Effector CD8-positive, alpha-beta T cell (primary cell): Measurements from ENCODE around the gene DIS3L2.

Source experiments
- DNase-seq: peaks from one replicate; lab custom pipeline; 2025; lab: John Stamatoyannopoulos, UW

The DIS3L2 gene

DNA sequence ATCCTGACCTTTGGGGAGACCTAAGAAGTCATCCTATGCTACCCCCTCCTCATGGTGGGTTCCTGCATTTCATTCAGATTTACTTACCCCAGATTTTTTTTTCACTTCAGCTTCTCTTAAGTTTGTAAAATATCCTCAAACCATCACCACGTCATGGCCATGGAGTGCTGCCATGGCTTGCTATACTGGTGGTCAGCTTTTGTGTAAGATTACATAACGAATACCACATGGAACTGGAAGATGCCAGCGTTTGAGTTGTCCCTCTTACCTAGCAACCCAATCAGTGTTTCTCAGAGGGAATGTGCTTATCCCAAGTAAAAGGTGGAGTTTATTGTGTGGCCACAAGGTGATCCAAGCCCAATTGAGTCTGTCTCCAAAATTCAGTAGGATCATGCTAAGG lies 268.4 kb downstream of the DIS3L2 start:
- no peak for DNase-seq

DNA sequence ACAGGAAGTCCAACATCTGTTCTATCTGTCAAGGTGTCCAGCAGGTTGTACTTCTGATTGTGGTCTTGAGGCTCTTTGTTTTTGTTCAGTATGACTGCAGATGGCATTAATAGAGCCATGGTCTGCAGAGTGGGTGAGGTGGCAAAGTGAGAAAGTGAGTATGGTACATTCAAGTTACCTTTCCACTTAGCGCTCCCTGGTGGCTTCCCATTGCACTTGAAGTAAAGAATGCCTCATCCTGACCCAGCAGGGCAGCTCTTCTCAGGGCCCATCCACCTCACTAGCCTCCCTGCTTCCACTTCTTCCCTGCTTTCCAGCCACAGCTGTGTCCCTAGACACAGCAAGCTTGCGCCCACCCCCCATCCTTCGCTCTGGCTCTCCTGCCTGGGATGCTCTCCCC lies 269.0 kb downstream of the DIS3L2 start:
- no peak for DNase-seq

DNA sequence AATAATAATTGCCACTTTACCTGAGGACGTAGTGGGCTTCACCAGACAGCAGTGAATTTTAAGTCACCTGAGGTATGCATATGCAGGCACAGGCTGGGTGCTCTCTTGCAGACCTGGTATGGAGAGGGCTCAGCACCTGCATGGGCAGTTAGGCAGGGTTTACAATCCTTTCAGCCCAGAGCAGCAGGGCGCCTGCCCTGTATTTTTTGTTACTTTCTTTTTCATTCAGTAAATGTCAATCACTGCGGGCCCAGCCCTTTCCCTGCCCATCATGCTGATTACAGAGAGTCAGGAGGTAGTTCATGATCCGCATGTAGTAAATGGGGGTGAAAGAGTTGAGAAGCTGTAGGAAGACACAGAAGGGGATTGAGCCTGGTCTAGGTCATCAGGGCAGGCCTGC lies 270.0 kb downstream of the DIS3L2 start:
- DNase-seq: no peak

DNA sequence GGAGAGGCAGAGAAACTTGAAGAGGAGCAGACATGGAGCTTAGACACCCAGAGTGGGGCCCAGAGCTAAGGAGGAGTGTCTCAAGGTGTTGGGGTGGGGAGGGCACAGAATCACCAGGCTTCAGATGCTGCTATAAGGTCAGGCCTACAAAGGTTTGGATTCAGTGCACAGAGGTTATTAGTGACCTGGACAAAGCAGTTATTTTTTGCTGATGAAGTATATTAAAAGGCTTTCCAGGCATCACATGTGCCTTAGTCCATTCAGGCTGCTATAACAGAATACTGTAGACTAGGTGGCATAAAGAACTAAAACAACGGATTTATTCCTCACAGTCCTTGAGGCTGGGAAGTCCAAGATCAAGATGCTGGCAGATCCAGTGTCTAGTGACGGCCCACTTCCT lies 271.4 kb downstream of the DIS3L2 start:
- DNase-seq: no peak

DNA sequence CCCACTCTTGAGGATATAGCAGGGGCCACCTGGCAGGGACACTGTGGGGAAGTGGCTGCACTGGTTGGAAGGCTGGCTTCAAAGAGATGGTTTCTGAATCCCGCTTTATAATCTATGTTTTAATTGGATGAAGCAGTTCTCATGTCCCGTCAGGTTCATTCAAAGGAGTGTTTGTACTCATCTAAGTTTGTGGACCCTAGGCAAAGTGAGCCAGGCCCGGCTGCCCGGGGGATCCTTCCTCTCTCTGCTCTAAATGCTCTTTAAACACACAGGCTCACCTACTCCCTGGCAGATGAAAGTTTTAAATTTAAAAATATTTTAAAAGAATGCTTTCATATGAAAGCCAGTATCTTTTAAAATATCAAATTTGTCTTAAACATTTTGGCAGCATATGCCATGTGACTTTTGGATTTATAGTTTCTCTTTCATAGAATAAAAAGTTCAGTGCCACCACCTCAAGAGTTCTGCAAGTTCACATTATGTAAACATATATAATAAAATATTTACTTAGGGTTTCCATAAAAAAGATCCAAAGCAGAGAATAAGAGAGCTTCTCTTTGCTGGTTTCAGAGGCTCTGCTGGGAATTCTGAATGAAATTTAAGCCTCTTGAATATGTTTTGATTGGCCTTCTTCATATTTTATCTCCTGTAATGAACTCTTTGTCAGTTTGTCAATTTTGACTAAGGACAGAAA lies 273.6 kb downstream of the DIS3L2 start:
- DNase-seq: no peak

DNA sequence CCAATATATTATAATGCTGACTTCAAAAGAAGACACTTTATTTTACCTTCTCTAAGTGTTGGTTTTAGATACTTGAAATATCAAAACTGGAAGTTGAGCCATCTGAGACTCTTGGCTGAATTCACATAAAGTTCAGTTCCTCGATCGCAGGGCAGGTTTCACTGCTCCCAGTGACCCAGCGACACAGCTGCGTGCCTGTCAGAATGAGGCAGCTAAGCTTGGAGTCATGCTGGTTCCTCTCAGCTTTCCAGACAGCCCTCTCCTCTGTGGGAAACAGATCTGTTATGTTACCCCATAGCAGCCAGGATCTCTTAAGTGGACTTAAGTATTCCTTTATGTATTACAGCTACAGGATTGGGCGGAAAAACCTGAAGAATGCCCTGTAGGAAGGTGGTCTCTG lies 274.2 kb downstream of the DIS3L2 start:
- DNase-seq: no peak

DNA sequence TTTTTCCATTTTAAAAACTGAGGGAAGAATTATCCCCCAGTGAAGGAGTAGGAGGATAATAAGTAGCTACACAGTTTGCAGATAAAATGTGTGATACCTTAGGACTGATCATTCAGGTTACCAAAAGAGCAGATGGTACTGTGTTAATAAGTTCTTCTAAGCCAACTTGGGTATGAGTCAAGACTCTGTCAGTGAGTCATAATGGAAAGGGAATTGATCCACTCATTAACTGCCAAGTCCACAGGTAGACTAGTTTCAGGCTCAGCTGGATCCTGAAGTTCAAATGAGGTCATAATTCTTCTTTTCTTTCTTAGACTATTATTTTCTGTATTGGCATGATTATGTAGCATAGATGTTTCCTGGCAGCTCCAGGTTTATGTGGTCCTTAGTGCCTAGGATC lies 274.7 kb downstream of the DIS3L2 start:
- no peak for DNase-seq

DNA sequence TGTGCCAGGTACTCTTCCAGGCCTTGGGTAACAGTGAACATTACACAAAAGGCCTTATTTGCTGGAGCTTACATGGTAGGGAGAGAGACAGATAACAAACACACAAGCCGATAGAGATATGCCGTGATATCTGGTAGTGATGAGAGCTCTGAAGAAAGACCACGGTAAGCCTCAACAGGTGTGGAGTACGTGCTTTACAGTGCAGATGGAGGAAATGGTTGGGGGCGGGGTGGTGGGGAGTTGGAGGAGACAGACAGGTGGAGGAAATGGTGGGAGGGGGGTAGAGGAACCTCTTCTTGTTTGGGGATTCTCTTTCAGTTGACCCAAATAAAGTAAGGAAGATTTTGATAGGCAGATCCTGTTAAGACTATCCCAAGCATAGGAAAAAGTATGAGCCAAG lies 276.0 kb downstream of the DIS3L2 start:
- no peak for DNase-seq

DNA sequence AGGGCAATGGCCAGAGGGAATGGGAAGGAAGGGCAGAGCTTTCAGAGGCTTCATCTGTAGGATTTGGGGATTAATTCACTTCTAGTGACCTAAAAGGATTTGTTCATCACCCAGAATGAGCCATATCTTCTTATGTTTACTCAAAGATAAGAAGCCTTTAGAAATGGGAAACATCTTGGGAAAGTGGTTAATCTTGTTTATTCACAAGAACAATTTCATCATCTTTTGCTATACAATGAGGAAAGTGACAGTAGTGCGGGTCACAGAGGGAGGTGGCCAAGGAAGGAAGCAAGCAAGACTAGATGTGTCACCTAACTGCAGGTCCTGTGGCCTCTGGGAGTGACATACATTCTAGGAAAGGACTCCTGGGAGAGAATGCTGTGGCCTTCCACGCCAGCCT lies 276.6 kb downstream of the DIS3L2 start:
- DNase-seq: no peak

DNA sequence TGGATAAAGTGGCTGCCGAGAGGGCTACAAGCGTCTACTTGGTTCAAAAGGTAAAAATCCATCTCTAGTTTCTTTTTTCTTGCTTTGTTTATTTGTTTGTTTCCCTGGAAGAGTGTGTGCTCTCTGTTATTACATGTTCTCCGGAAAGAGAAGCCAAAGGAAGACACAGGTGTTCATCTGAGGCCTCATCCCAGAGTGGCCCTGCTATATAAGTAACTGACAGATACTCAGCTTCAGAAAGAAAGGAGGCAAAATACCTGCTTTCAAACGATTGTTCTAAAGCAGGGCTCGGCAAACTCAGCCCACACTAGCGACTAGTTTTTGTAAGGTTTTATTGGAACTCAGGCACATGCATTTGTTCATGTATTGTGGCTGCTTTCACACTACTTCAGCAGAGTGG lies 277.1 kb downstream of the DIS3L2 start:
- DNase-seq: no peak

DNA sequence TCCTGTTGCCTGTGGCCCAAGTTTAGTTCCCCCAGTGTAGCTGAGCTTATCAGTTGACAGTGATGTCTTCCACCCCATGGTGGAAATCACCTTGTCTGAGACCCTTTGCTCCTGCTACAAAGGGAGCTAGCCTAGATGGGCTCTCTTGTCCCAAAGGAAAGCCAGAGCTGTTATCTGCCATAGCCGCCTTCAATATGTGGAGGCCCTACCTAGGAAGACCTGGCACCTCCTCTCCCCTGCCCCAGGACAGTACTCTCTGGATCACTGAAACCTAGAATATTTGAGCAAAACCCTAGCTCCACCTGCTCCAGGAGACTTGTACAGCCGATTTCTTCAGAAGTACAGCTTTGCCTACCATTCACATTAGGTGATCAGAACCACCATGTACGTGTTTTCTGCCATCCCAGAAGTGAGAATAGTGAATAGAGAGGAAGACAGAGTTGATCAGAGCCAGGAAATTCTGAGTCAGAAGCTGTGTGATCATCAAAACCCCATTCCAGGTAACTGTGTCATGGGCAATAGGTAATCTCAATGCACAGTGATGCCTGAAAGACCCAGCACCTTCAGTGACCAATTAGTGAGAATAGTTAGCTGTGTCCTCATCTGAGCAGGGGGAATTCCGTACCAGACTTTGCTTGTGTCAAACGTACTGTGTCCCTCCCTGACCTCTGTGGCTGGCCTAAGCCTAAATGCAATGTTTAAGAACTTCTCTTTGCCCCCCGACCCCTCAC lies 278.6 kb downstream of the DIS3L2 start:
- no peak for DNase-seq

DNA sequence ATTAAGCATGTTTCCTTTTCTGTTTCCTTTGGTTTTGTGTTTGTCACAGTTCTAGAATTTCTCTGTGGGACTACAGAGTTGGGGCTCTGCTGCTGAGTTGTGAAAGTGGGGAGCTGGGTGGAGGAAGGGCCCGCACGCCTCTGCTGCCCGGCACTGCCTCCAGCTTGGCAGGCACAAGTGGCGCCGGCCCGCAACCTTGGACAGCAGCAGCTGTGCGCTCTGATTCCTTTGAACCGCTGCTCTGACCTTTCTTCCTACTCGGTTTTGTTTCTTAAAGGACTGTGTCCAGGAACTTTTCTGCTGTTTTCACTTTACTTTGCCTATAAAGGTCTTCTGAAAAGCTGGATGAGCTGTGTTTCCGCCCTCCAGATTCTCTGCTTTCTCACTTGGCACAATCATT lies 279.4 kb downstream of the DIS3L2 start:
- DNase-seq: no peak

DNA sequence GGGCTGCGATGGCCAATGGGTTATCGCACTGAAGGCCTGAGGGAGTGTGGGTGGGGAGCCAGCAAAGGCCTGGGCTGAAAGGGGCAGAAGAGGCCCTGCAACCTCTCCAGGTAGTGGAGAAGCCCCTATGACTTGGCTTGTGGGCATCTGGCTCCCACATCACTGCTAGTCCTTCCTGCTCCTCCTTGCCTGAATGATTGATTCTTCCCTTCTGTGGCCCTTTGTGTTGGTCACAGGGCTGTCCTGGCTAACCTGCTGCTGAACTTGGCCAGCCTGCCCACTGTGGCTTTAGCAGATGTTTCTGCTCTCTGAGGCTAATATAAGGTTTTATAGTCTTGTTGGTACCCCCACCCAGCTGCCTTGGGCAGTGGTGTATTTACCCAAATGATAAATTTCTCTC lies 280.8 kb downstream of the DIS3L2 start:
- DNase-seq: no peak

DNA sequence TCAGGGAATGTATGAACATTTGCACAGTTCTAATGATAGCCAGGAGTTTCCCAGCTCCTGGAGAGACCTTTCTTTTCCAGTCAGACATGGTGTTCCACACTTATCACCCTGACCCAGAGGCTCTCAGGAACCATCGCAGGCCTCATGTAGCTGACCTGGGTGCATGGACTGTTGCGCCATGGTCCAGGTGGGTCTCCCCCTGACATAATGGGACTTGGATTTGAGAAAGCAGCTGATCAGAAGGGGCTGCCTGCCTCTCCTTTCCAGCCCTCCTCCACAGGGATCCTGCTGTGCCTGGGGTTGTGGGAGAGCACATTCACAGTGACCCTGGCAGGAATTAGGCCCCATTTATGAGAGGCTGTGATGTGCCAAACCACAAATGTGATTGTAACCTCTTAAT lies 283.6 kb downstream of the DIS3L2 start:
- no peak for DNase-seq

DNA sequence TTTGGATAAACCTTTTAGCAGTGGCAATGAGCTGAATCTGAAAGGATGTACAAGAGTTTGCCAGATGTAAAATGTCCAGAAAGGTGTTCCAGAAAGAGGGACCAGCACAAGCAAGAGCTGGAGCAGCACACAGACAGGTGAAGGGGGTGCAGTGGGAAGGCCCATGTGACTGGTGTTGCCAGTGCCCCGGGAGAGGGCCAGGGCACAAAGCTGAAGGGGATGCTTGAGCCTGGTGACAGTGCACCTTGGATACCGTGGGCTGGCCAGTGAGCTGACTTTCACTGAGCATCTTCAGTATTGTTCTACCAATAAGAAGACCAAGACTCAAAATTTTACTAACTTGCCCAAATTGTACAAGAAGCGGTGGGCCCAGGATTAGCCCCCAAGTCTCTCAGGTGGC lies 284.7 kb downstream of the DIS3L2 start:
- DNase-seq: no peak

DNA sequence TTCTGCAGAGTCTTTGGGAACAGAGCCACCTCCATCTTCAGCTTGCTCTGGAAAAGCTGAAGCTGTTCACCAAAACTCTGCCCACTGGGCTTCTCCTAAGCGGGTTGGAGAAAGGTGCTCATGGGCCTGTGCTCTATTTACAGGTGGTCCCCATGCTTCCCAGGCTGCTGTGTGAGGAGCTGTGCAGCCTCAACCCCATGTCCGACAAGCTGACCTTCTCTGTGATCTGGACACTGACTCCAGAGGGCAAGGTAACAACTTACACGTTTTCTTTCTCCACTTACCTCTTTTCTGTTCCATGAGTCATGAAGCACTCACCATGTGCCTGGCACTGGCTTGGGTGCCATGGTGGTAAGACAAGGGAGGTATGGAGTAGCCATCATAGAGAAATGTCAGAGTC lies 287.6 kb downstream of the DIS3L2 start:
- DNase-seq: no peak

DNA sequence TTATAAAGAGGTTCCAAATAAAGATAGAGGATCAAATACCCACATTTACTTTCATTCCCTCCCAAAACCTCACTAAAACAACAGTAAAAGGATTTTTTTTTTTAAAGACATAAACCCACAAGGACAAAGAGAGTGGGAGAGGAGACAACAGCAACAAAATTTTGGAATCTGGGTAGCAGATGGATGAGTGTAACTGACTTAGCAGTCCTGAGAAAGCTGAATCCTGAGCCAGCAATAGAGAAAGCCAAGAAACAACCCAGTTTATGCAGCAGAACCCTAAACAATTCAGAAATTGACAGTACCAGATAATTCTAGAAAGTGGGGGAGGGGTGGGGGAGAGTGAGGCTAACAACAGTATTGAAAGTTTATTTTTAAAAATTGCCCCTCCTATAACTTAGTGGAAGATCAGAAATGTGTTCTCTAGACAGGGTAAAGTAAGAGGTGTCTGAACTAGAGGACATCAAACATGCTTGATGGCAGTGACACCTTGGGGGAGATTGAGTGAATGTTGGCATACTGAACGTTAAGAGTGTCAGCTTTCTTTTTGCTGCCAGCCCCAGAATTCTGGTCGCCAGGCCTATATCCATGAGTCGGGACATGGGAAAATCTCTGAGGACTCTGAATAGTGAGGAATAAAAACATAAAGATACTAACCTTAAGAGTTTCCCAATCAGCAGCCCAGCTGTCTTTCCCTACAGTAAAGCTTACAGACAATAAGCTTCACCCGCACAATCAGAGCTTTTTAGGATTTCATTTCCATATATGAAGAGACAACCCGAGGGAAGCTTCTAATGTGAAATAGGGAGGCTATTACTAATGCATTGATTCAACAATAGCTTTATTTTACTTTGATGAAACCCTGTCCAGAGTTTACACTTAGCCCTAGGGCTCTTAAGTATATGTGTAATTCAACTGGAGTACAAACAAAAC lies 289.0 kb downstream of the DIS3L2 start:
- no peak for DNase-seq

DNA sequence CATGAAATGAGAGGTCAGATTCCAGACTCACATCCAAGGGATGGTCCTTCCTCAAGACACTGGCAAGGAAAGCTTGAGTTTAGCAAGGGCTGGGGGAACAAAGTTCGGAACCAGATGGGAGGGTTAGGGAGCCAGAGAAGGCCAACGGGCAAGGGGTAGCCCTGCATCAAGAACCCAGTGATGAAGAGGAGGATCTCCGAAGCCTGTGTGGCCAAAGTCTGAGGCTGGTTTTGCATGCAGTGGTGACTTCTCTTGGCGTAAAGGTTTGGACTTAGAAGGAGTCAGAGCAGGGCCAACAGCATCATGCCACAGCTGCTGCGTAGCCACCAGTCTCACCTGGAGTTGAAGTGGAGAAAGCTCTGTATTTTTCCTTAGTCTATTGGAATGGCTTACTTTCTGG lies 293.5 kb downstream of the DIS3L2 start:
- no peak for DNase-seq

DNA sequence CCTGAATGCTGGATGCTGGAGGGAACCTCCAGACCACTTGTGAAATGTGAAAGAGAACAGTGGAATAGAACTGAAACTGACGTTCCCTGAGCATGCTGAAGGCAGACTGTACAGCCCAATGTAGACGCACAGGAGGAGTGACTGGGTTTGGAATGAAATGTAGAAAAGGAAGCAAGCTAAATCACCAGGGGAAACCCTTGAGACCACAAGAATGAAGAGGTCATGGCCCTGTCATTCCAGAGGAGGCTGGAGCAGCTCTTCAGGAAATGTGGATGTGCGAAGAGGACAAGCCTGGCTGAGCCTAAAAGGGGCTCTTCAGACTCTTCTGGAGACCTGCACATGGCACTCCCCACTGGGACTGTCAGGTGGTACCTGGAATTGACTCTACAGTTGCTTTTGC lies 298.6 kb downstream of the DIS3L2 start:
- DNase-seq: no peak

DNA sequence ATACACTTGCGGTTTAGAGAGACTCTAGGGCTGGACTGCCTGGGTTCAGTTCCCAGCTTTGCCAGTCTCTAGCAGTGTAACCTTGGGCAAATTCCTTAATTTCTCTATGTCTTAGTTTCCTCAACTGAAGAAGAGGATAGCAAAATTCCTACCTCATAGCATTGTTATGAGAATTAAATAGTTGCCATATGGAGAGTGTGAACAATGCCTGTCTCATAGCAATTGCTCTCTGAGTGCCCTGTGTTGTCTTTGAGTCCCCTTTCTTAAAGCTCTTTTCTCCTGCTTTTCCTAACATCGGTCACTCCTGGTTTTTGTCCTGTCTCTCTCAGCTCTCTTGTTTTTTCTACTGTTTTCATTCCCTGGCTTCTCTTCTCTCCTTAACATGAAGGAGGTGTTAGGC lies 300.3 kb downstream of the DIS3L2 start:
- DNase-seq: no peak

DNA sequence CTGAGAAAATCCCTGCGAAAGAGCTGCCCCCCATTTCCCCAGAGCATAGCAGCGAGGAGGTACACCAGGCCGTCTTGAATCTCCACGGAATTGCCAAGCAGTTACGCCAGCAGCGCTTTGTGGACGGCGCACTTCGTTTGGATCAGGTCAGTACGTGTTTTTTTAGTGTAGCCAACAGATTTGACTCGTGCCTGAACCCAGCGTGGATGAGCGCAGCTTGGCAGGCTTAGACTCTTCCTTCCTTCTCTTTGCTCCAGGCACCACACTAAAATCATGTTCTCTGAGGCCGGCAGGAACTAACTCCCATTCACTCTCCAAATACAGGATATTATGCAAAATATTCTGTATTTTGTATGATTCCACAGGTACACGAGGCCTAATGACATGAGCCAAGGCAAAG lies 301.8 kb downstream of the DIS3L2 start:
- DNase-seq: no peak

DNA sequence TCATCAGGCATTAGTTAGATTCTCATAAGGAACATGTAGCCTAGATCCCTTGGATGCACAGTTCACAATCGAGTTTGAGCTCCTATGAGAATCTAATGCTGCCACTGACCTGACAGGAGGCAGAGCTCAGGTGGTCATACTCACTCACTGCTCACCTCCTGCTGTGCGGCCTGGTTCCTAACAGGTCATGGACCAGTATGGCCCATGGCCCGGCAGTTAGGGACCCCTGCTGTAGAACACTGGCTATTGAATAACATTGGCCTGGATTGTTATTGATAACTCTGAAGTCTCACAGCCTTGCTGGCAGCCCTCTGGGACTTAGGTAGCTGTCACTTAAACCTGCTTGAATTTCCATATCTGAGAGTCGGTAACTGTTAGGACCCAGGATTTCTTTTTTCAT lies 302.6 kb downstream of the DIS3L2 start:
- no peak for DNase-seq

DNA sequence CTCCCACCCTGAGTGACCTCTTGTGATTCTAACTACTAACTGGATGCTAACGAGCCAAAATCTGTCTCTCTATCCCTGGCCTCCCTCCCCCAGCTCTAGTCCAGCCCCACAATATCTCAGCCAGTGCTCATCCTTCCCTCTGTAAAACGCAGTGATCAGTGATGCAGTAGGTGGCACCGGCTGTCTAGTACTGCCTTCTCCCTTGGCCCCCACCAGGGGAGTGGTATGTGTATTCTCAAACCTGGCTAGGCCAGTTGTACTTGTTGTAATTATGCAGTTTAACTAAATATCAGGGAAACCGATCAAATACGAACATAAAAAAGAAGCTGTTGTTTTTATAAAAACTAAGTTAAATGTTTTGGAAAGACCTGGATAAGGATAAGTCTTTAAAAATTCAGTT lies 303.8 kb downstream of the DIS3L2 start:
- DNase-seq: no peak
